ENCODE data around the gene ACBD4. TPM values are rescaled to one million over a fixed set of nuclear protein-coding genes. Genes with fewer than 3 reads are reported as not detected.

ACBD4 gene
- polyA plus RNA-seq, 1 donor from 2014 or later = 3.1 TPM

DNA sequence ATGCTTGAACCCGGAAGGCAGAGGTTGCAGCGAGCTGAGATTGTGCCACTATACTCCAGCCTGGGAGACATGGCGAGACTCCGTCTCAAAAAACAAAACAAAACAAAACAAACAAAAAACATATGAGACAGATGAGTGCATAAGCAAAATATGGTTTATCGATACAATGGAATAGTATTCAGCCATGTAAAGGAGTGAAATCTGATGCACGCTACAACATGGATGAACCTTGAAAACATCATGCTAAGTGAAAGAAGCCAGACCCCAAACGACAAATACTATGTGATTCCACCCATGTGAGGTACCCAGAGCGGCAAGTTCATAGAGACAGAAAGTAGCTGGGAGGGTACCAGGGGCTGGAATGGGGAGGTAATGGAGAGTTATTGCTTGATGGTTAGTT is 10.0 kb upstream of the ACBD4 start:
- Histone ChIP-seq H3K36me3 (ENCODE audit: insufficient read depth, low read length) (no peaks in the 10 kb centered on the region), H3F3A (ENCODE audit: insufficient read depth, low read length, poor library complexity, severe bottlenecking) (no peaks in the 10 kb centered on the region), H3K9me2 (ENCODE audit: insufficient read depth, low read length) (no peaks in the 10 kb centered on the region), H3K9me3 (ENCODE audit: low read length) (no peaks in the 10 kb centered on the region), H3K9ac (ENCODE audit: low read length) (no peak overlapping the region), H3K4me2 (ENCODE audit: low read length) (no peak overlapping the region), H3K79me2 (replicated peaks; ENCODE audit: insufficient read depth, low read length) (no peaks in the 10 kb centered on the region), H3K27me3 (ENCODE audit: insufficient read depth, low read depth, low read length) (no peaks in the 10 kb centered on the region), H3K27ac (ENCODE audit: low read length) (no peak overlapping the region), H4K20me1 (ENCODE audit: insufficient read depth) (no peaks in the 10 kb centered on the region), H2AFZ (ENCODE audit: low read depth, low read length) (no peak overlapping the region), H3K4me3 (ENCODE audit: low read length) (no peak overlapping the region)
- TF ChIP-seq EP300 (conservative IDR thresholded peaks at IDR 0.05; ENCODE audit: poor library complexity, severe bottlenecking) = no peak
- no peak for TF ChIP-seq EZH2 (IDR thresholded peaks at IDR 0.05; ENCODE audit: borderline replicate concordance, insufficient read depth, low read length, poor library complexity, severe bottlenecking)
- TF ChIP-seq RAD21 (conservative IDR thresholded peaks at IDR 0.05) = no peak
- TF ChIP-seq POLR2AphosphoS5 (IDR thresholded peaks at IDR 0.05) = no peak
- no peak for TF ChIP-seq TAF1 (IDR thresholded peaks at IDR 0.05; ENCODE audit: low read depth)
- no peak for TF ChIP-seq SMC3 (conservative IDR thresholded peaks at IDR 0.05; ENCODE audit: poor library complexity)
- TF ChIP-seq, protein P1, sequence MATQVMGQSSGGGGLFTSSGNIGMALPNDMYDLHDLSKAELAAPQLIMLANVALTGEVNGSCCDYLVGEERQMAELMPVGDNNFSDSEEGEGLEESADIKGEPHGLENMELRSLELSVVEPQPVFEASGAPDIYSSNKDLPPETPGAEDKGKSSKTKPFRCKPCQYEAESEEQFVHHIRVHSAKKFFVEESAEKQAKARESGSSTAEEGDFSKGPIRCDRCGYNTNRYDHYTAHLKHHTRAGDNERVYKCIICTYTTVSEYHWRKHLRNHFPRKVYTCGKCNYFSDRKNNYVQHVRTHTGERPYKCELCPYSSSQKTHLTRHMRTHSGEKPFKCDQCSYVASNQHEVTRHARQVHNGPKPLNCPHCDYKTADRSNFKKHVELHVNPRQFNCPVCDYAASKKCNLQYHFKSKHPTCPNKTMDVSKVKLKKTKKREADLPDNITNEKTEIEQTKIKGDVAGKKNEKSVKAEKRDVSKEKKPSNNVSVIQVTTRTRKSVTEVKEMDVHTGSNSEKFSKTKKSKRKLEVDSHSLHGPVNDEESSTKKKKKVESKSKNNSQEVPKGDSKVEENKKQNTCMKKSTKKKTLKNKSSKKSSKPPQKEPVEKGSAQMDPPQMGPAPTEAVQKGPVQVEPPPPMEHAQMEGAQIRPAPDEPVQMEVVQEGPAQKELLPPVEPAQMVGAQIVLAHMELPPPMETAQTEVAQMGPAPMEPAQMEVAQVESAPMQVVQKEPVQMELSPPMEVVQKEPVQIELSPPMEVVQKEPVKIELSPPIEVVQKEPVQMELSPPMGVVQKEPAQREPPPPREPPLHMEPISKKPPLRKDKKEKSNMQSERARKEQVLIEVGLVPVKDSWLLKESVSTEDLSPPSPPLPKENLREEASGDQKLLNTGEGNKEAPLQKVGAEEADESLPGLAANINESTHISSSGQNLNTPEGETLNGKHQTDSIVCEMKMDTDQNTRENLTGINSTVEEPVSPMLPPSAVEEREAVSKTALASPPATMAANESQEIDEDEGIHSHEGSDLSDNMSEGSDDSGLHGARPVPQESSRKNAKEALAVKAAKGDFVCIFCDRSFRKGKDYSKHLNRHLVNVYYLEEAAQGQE (IDR thresholded peaks at IDR 0.05; ENCODE audit: borderline replicate concordance) = no peak
- no peak for TF ChIP-seq MXI1 (conservative IDR thresholded peaks at IDR 0.05; ENCODE audit: poor library complexity, severe bottlenecking)
- TF ChIP-seq, protein P2, sequence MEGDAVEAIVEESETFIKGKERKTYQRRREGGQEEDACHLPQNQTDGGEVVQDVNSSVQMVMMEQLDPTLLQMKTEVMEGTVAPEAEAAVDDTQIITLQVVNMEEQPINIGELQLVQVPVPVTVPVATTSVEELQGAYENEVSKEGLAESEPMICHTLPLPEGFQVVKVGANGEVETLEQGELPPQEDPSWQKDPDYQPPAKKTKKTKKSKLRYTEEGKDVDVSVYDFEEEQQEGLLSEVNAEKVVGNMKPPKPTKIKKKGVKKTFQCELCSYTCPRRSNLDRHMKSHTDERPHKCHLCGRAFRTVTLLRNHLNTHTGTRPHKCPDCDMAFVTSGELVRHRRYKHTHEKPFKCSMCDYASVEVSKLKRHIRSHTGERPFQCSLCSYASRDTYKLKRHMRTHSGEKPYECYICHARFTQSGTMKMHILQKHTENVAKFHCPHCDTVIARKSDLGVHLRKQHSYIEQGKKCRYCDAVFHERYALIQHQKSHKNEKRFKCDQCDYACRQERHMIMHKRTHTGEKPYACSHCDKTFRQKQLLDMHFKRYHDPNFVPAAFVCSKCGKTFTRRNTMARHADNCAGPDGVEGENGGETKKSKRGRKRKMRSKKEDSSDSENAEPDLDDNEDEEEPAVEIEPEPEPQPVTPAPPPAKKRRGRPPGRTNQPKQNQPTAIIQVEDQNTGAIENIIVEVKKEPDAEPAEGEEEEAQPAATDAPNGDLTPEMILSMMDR (IDR thresholded peaks at IDR 0.05; ENCODE audit: poor library complexity, severe bottlenecking) = no peak

DNA sequence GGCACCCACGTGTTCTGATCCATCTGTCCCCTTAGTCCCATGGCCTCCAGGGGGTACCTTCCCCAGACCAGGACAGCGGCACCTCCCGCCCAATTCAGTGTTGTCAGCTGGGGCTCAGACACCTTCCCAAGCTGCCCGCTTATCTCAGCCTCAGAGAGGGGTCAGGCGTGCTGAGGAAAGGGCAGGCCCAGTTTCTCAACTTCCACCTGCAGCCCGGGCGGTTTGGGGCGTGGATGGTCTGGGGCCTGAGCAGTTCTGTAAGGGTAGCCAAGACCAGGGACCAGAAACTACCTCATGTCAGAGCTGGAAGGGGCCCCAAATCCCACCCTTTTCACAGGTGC is 8.3 kb upstream of the ACBD4 start:
- H3K27me3 ChIP-seq (ENCODE audit: insufficient read depth, low read depth, low read length) = no peaks in the 10 kb centered on the region
- H3K9me2 ChIP-seq (ENCODE audit: insufficient read depth, low read length) = no peaks in the 10 kb centered on the region
- no peak overlapping the region for H3K4me3 ChIP-seq (ENCODE audit: low read length)
- H3K36me3 ChIP-seq (ENCODE audit: insufficient read depth, low read length) = no peaks in the 10 kb centered on the region
- H3K4me2 ChIP-seq (ENCODE audit: low read length) = no peak overlapping the region
- H4K20me1 ChIP-seq (ENCODE audit: insufficient read depth) = no peaks in the 10 kb centered on the region
- no peak overlapping the region for H3K9ac ChIP-seq (ENCODE audit: low read length)
- TF ChIP-seq TAF1 (IDR thresholded peaks at IDR 0.05; ENCODE audit: low read depth) (no peak), EZH2 (IDR thresholded peaks at IDR 0.05; ENCODE audit: borderline replicate concordance, insufficient read depth, low read length, poor library complexity, severe bottlenecking) (no peak), POLR2AphosphoS5 (IDR thresholded peaks at IDR 0.05) (no peak), MXI1 (conservative IDR thresholded peaks at IDR 0.05; ENCODE audit: poor library complexity, severe bottlenecking) (no peak), SMC3 (conservative IDR thresholded peaks at IDR 0.05; ENCODE audit: poor library complexity) (no peak), RAD21 (conservative IDR thresholded peaks at IDR 0.05) (no peak), EP300 (conservative IDR thresholded peaks at IDR 0.05; ENCODE audit: poor library complexity, severe bottlenecking) (no peak)
- TF ChIP-seq, protein P2 (IDR thresholded peaks at IDR 0.05; ENCODE audit: poor library complexity, severe bottlenecking) = no peak
- TF ChIP-seq, protein P1 (IDR thresholded peaks at IDR 0.05; ENCODE audit: borderline replicate concordance) = no peak
- H3K79me2 ChIP-seq (replicated peaks; ENCODE audit: insufficient read depth, low read length) = no peaks in the 10 kb centered on the region
- no peaks in the 10 kb centered on the region for H3K9me3 ChIP-seq (ENCODE audit: low read length)
- H2AFZ ChIP-seq (ENCODE audit: low read depth, low read length) = no peak overlapping the region
- no peak overlapping the region for H3K27ac ChIP-seq (ENCODE audit: low read length)
- H3F3A ChIP-seq (ENCODE audit: insufficient read depth, low read length, poor library complexity, severe bottlenecking) = no peaks in the 10 kb centered on the region

All from neural cell (in vitro differentiated cells).